K562 (cell line): Measurements from ENCODE around the gene CACNA1C.

Source experiments
- CAMTA2 ChIP-seq: fragments of 250-450 bp; sonication (Bioruptor Pico); conservative IDR thresholded peaks from 2 replicates; pipeline ENCODE4 v1.5.1; 2022
- RBBP5 ChIP-seq: fragments of 200-600 bp; sonication (generic); IDR thresholded peaks from 2 replicates; pipeline ENCODE4 v1.6.1; 2012; ENCODE audit warnings: borderline replicate concordance, mild to moderate bottlenecking, low read length, control low read depth, inconsistent platforms; ENCODE audit not compliant: insufficient read depth, poor library complexity, severe bottlenecking
- SETDB1 ChIP-seq: IDR thresholded peaks from one replicate; pipeline ENCODE4 v1.6.1; 2012; ENCODE audit warnings: low read length, control low read depth, inconsistent platforms
- TF ChIP-seq, protein P1 (sequence below): sonication (generic); formaldehyde crosslinking; IDR thresholded peaks from 2 replicates; pipeline ENCODE4 v1.4.0; 2020; ENCODE audit warnings: mild to moderate bottlenecking, missing genetic modification reagents
- TF ChIP-seq, protein P2 (sequence below), 3 experiments: IDR thresholded peaks in 2 of 3; conservative IDR thresholded peaks in 1 of 3; 2 replicates each; pipeline ENCODE4 v1.5.1; 2011 to 2012; ENCODE audit warnings: low read length in 3 of 3, mild to moderate bottlenecking in 3 of 3, control low read depth in 2 of 3, improper control_type of control experiment in 1 of 3, inconsistent platforms in 1 of 3, low read depth in 1 of 3, mixed read lengths in 1 of 3, moderate library complexity in 1 of 3; ENCODE audit not compliant: insufficient read depth in 2 of 3
- TF ChIP-seq, protein P3 (sequence below): fragments of 450-650 bp; formaldehyde crosslinking; IDR thresholded peaks from 2 replicates; pipeline ENCODE4 v1.4.0; 2020; ENCODE audit warnings: mild to moderate bottlenecking, moderate library complexity

DNA sequence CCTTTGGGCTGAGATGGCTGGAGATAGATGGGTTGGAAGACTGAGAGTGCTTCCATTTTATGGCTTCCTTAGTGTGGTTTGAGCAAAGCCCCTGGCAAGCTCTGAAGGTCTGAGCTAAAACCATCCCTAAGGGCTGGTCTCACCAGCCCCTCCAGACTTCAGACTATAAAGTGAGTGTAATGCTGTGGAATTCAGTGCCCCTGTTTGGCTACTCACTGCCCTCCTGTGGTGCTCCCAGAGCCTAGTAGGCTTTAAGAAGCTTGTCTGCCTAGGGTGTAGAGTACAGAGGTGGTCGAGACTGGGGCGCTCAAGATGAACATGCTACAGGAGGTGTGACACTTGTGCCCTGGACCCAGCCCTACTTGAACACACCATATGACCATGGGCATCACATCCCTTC is 495.3 kb downstream of the CACNA1C start:
- TF ChIP-seq RBBP5, result no peak
- no peak for TF ChIP-seq CAMTA2 (CRISPR knock-in tag)
- TF ChIP-seq SETDB1, result no peak
- TF ChIP-seq, protein P1, sequence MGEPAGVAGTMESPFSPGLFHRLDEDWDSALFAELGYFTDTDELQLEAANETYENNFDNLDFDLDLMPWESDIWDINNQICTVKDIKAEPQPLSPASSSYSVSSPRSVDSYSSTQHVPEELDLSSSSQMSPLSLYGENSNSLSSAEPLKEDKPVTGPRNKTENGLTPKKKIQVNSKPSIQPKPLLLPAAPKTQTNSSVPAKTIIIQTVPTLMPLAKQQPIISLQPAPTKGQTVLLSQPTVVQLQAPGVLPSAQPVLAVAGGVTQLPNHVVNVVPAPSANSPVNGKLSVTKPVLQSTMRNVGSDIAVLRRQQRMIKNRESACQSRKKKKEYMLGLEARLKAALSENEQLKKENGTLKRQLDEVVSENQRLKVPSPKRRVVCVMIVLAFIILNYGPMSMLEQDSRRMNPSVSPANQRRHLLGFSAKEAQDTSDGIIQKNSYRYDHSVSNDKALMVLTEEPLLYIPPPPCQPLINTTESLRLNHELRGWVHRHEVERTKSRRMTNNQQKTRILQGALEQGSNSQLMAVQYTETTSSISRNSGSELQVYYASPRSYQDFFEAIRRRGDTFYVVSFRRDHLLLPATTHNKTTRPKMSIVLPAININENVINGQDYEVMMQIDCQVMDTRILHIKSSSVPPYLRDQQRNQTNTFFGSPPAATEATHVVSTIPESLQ (CRISPR knock-in tag), result no peak
- TF ChIP-seq, protein P2, sequence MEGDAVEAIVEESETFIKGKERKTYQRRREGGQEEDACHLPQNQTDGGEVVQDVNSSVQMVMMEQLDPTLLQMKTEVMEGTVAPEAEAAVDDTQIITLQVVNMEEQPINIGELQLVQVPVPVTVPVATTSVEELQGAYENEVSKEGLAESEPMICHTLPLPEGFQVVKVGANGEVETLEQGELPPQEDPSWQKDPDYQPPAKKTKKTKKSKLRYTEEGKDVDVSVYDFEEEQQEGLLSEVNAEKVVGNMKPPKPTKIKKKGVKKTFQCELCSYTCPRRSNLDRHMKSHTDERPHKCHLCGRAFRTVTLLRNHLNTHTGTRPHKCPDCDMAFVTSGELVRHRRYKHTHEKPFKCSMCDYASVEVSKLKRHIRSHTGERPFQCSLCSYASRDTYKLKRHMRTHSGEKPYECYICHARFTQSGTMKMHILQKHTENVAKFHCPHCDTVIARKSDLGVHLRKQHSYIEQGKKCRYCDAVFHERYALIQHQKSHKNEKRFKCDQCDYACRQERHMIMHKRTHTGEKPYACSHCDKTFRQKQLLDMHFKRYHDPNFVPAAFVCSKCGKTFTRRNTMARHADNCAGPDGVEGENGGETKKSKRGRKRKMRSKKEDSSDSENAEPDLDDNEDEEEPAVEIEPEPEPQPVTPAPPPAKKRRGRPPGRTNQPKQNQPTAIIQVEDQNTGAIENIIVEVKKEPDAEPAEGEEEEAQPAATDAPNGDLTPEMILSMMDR (IDR thresholded peaks at IDR 0.05 in 2 of 3, conservative IDR thresholded peaks at IDR 0.05 in 1 of 3; ENCODE audit: insufficient read depth in 2 of 3, low read depth in 1 of 3, low read length in 3 of 3), result no peak
- TF ChIP-seq, protein P3, sequence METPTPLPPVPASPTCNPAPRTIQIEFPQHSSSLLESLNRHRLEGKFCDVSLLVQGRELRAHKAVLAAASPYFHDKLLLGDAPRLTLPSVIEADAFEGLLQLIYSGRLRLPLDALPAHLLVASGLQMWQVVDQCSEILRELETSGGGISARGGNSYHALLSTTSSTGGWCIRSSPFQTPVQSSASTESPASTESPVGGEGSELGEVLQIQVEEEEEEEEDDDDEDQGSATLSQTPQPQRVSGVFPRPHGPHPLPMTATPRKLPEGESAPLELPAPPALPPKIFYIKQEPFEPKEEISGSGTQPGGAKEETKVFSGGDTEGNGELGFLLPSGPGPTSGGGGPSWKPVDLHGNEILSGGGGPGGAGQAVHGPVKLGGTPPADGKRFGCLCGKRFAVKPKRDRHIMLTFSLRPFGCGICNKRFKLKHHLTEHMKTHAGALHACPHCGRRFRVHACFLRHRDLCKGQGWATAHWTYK (CRISPR knock-in tag), result no peak
